HCT116 (cell line): Measurements from ENCODE around the gene CXCR5. TPM values are rescaled to one million over a fixed set of nuclear protein-coding genes. Genes with fewer than 3 reads are reported as not detected.
"Not testable (repeated sequence)": the region's sequence is repeated elsewhere in the genome, so short reads cannot be mapped to it uniquely, and the experiment has no call there.

ENCODE experiments used
- ATAC-seq: fragments of 200-7000 bp; cut with Tn5 transposase; 2 replicates; pipeline ENCODE4 v1.9.1; 2020; ENCODE audit warnings: mild to moderate bottlenecking, moderate library complexity
- BruUV-seq: library from RNA; stranded (reverse); fragments of 400-500 nt; replicated peaks from 2 replicates; lab custom pipeline; 2021; lab: Mats Ljungman, UMichigan
- CTCF ChIA-PET: fragments of 300-600 bp; sonication (Branson Sonifier 250); formaldehyde crosslinking; loops from one replicate; lab custom pipeline; 2021; ENCODE audit warnings: antibody characterized with exemption; lab: Charles Lee
- POLR2A ChIA-PET: fragments of 300-600, 350-600 bp; sonication (Branson Sonifier 250); formaldehyde crosslinking; loops from one replicate; lab custom pipeline; 2021; ENCODE audit warnings: antibody characterized with exemption; lab: Charles Lee
- RAD21 ChIA-PET, 2 experiments: fragments of 300-600 bp; sonication (Branson Sonifier 250); formaldehyde crosslinking; loops; one replicate each; lab custom pipeline; 2023; ENCODE audit warnings: low total read pairs in 2 of 2; ENCODE audit not compliant: uncharacterized antibody in 2 of 2, unreplicated experiment in 2 of 2, low non-redundant PET in 1 of 2; lab: Charles Lee
- DNase-seq: peaks from one replicate; pipeline ENCODE4 v3.0.0-alpha.2; 2010; ENCODE audit warnings: low read depth, low spot score
- H2AFZ ChIP-seq: fragments of 200-600 bp; shearing (Covaris generic), sonication (generic); 2 replicates; pipeline ENCODE4 v1.6.1; 2017; ENCODE audit warnings: low read depth, mixed run types, mixed read lengths, antibody characterized with exemption, low read length; ENCODE audit not compliant: poor library complexity, severe bottlenecking
- H3K27ac ChIP-seq: 2 replicates; pipeline ENCODE4 v1.5.1; 2012; ENCODE audit warnings: low read depth, low read length
- H3K27me3 ChIP-seq: fragments of 200-600 bp; sonication (generic); 2 replicates; pipeline ENCODE4 v1.6.1; 2016; ENCODE audit warnings: mixed run types, low read length, mixed read lengths; ENCODE audit not compliant: insufficient read depth
- H3K36me3 ChIP-seq, 2 experiments: fragments of 200-500 bp in 1 of 2; fragments of 200-600 bp in 1 of 2; sonication (Bioruptor generic) in 1 of 2; sonication (generic) in 1 of 2; 2 replicates each; pipeline versions ENCODE4 v1.5.1 to v1.6.1; 2014 to 2016; ENCODE audit warnings: low read length in 2 of 2, inconsistent platforms in 1 of 2, mixed read lengths in 1 of 2, mixed run types in 1 of 2; ENCODE audit not compliant: insufficient read depth in 2 of 2, control insufficient read depth in 1 of 2
- H3K4me1 ChIP-seq, 2 experiments: fragments of 200-600 bp in 1 of 2; sonication (generic) in 1 of 2; 2 replicates each; pipeline versions ENCODE4 v1.5.1 to v1.6.1; 2012 to 2017; ENCODE audit warnings: low read length in 2 of 2, inconsistent platforms in 1 of 2, mild to moderate bottlenecking in 1 of 2, mixed read lengths in 1 of 2, mixed run types in 1 of 2, moderate library complexity in 1 of 2; ENCODE audit not compliant: insufficient read depth in 2 of 2, control insufficient read depth in 1 of 2
- H3K4me2 ChIP-seq: fragments of 200-600 bp; sonication (generic); 2 replicates; pipeline ENCODE4 v1.6.1; 2017; ENCODE audit warnings: mixed run types, low read length, mixed read lengths
- H3K4me3 ChIP-seq, 2 experiments: fragments of 200-600 bp in 1 of 2; sonication (generic) in 1 of 2; replicated peaks in 1 of 2; 2 replicates each; pipeline ENCODE4 v1.5.1; 2011 to 2016; ENCODE audit warnings: low read length in 2 of 2, control low read depth in 1 of 2, low read depth in 1 of 2, mild to moderate bottlenecking in 1 of 2, mixed read lengths in 1 of 2, mixed run types in 1 of 2
- H3K79me2 ChIP-seq: fragments of 200-600 bp; sonication (generic); 2 replicates; pipeline ENCODE4 v1.6.1; 2017; ENCODE audit warnings: mild to moderate bottlenecking, mixed run types, low read length, moderate library complexity, mixed read lengths; ENCODE audit not compliant: insufficient read depth
- H3K9ac ChIP-seq: fragments of 200-600 bp; sonication (generic); 2 replicates; pipeline ENCODE4 v1.6.1; 2016; ENCODE audit warnings: low read length, mixed read lengths
- H3K9me2 ChIP-seq: fragments of 200-600 bp; sonication (generic), shearing (Covaris generic); 2 replicates; pipeline ENCODE4 v1.6.1; 2017; ENCODE audit warnings: mixed run types, mild to moderate bottlenecking, moderate library complexity; ENCODE audit not compliant: insufficient read depth
- H3K9me3 ChIP-seq, 2 experiments: fragments of 200-500 bp in 1 of 2; fragments of 200-600 bp in 1 of 2; sonication (Bioruptor generic) in 1 of 2; sonication (generic) in 1 of 2; 2 replicates each; pipeline ENCODE4 v1.6.1; 2014 to 2017; ENCODE audit warnings: low read length in 2 of 2, mixed read lengths in 2 of 2, inconsistent platforms in 1 of 2, low read depth in 1 of 2, mild to moderate bottlenecking in 1 of 2, mixed run types in 1 of 2, moderate library complexity in 1 of 2; ENCODE audit not compliant: control insufficient read depth in 1 of 2, insufficient read depth in 1 of 2
- H4K20me1 ChIP-seq: fragments of 200-600 bp; sonication (generic), shearing (Covaris generic); 2 replicates; pipeline ENCODE4 v1.6.1; 2017; ENCODE audit warnings: mixed run types, mild to moderate bottlenecking, moderate library complexity; ENCODE audit not compliant: insufficient read depth
- EGR1 ChIP-seq: IDR thresholded peaks from 2 replicates; pipeline ENCODE4 v1.6.1; 2012; ENCODE audit warnings: low read depth
- EZH2 ChIP-seq: fragments of 200-600 bp; sonication (generic); IDR thresholded peaks from 2 replicates; pipeline ENCODE4 v1.6.1; 2017; ENCODE audit warnings: antibody characterized with exemption, mixed run types
- FOSL1 ChIP-seq: IDR thresholded peaks from 2 replicates; pipeline ENCODE4 v1.6.1; 2012; ENCODE audit warnings: low read depth
- JUND ChIP-seq: IDR thresholded peaks from 2 replicates; pipeline ENCODE4 v1.6.1; 2012
- REST ChIP-seq: IDR thresholded peaks from 2 replicates; pipeline ENCODE4 v1.6.1; 2012; ENCODE audit warnings: low read depth
- SP1 ChIP-seq: IDR thresholded peaks from 2 replicates; pipeline ENCODE4 v1.6.1; 2012; ENCODE audit warnings: low read depth
- SRF ChIP-seq: IDR thresholded peaks from 2 replicates; pipeline ENCODE4 v1.6.1; 2012; ENCODE audit warnings: low read depth
- TCF7L2 ChIP-seq: IDR thresholded peaks from 2 replicates; pipeline ENCODE4 v1.7.0; 2011; ENCODE audit warnings: borderline replicate concordance, inconsistent platforms; ENCODE audit not compliant: insufficient read depth, insufficient read length; ENCODE audit errors: extremely low read depth
- YY1 ChIP-seq: IDR thresholded peaks from 2 replicates; pipeline ENCODE4 v1.6.1; 2011; ENCODE audit warnings: low read length, low read depth, moderate library complexity, mild to moderate bottlenecking; ENCODE audit not compliant: insufficient replicate concordance; ENCODE audit errors: extremely low read depth
- intact Hi-C: fragments of 100-400 bp; cut with micrococcal nuclease; formaldehyde crosslinking; loops from 2 replicates; pipeline ENCODE4 v1.10.0; 2022
- total RNA-seq: library from RNA; stranded (reverse); gene quantifications from one replicate; pipeline ENCODE4 v1.2.1, GENCODE V29; 2021; ENCODE audit not compliant: unreplicated experiment
- TF ChIP-seq, protein P1 (sequence below): IDR thresholded peaks from 2 replicates; pipeline ENCODE4 v1.6.1; 2011; ENCODE audit warnings: mild to moderate bottlenecking, low read length, moderate library complexity; ENCODE audit not compliant: insufficient replicate concordance; ENCODE audit errors: extremely low read depth
- TF ChIP-seq, protein P2 (sequence below), 3 experiments: fragments of 200-600 bp in 1 of 3; sonication (generic) in 1 of 3; IDR thresholded peaks in 2 of 3; conservative IDR thresholded peaks in 1 of 3; 2 replicates each; pipeline ENCODE4 v1.5.1; 2012 to 2017; ENCODE audit warnings: low read depth in 2 of 3, low read length in 2 of 3, antibody characterized with exemption in 1 of 3, borderline replicate concordance in 1 of 3, control low read depth in 1 of 3, mild to moderate bottlenecking in 1 of 3, mixed read lengths in 1 of 3, mixed run types in 1 of 3, moderate library complexity in 1 of 3; ENCODE audit not compliant: insufficient read depth in 1 of 3

The CXCR5 gene
- total RNA-seq, 1 experiment from 2014 or later: not detected

DNA sequence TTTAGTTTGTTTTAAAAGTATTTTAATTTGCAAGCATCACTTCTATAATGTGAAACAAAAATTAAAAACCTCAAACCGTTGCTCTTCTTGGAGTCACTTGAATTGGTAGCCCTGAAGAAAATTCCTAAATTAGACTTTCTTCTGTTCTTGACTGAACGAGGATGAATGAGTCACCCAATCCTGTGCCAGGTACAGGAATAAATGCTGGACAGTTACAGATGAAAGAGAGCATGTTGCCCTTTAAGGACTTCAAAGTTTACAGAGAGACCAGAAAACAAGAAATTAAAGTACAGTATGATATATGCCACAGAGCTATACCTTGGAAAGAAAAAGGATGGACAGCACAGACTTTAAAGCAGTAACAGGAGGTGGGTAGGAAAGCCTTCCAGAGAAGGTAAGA, 41.3 kb upstream of the CXCR5 start:
- ChIA-PET CTCF (no interaction called here), POLR2A (no interaction called here), RAD21 (no interaction called here)
- Histone ChIP-seq H3K9me2 (no peaks in the 10 kb centered on the region), H3K4me1 (peaks cover 28 to 44% of the 10 kb centered on the region in 2 experiments), H3K4me2 (peak overlapping the region; percentile 65), H3K9ac (no peak overlapping the region), H3K9me3 (no peaks in the 10 kb centered on the region), H3K36me3 (no peaks in the 10 kb centered on the region), H3K79me2 (no peaks in the 10 kb centered on the region), H3K27ac (no peak overlapping the region), H2AFZ (peak overlapping the region; percentile 37)
- intact Hi-C loops: no loop called here
- BruUV-seq: no TSS peak
- ATAC-seq: peak; percentile 60
- DNase-seq: peak; percentile 27
- TF ChIP-seq, protein P1, sequence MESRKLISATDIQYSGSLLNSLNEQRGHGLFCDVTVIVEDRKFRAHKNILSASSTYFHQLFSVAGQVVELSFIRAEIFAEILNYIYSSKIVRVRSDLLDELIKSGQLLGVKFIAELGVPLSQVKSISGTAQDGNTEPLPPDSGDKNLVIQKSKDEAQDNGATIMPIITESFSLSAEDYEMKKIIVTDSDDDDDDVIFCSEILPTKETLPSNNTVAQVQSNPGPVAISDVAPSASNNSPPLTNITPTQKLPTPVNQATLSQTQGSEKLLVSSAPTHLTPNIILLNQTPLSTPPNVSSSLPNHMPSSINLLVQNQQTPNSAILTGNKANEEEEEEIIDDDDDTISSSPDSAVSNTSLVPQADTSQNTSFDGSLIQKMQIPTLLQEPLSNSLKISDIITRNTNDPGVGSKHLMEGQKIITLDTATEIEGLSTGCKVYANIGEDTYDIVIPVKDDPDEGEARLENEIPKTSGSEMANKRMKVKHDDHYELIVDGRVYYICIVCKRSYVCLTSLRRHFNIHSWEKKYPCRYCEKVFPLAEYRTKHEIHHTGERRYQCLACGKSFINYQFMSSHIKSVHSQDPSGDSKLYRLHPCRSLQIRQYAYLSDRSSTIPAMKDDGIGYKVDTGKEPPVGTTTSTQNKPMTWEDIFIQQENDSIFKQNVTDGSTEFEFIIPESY: no peak
- TF ChIP-seq REST (peak; percentile 42), EGR1 (no peak), SP1 (no peak), JUND (peak; percentile 52), EZH2 (no peak), YY1 (no peak), TCF7L2 (peak; percentile 67), SRF (no peak), FOSL1 (no peak; the same call in none of the 2 replicates)
- TF ChIP-seq, protein P2, sequence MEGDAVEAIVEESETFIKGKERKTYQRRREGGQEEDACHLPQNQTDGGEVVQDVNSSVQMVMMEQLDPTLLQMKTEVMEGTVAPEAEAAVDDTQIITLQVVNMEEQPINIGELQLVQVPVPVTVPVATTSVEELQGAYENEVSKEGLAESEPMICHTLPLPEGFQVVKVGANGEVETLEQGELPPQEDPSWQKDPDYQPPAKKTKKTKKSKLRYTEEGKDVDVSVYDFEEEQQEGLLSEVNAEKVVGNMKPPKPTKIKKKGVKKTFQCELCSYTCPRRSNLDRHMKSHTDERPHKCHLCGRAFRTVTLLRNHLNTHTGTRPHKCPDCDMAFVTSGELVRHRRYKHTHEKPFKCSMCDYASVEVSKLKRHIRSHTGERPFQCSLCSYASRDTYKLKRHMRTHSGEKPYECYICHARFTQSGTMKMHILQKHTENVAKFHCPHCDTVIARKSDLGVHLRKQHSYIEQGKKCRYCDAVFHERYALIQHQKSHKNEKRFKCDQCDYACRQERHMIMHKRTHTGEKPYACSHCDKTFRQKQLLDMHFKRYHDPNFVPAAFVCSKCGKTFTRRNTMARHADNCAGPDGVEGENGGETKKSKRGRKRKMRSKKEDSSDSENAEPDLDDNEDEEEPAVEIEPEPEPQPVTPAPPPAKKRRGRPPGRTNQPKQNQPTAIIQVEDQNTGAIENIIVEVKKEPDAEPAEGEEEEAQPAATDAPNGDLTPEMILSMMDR (IDR thresholded peaks at IDR 0.05 in 2 of 3, conservative IDR thresholded peaks at IDR 0.05 in 1 of 3; ENCODE audit: borderline replicate concordance in 1 of 3, insufficient read depth in 1 of 3, low read depth in 2 of 3, low read length in 2 of 3): no peak
- TF ChIP-seq, all 23 proteins: peak for 3
- Histone ChIP-seq H3K4me3 (no peak overlapping the region), H3K27me3 (no peaks in the 10 kb centered on the region), H4K20me1 (no peaks in the 10 kb centered on the region)

- H4K20me1 ChIP-seq, H3K9me2 ChIP-seq, H3K36me3 ChIP-seq, CTCF ChIA-PET, ATAC-seq, DNase-seq, H3K4me3 ChIP-seq, H3K9me3 ChIP-seq, POLR2A ChIA-PET, H3K27ac ChIP-seq, BruUV-seq, H3K9ac ChIP-seq, H3K79me2 ChIP-seq, intact Hi-C loops, RAD21 ChIA-PET, H3K27me3 ChIP-seq: not testable (repeated sequence)
- Histone ChIP-seq H3K4me2 (peak overlapping the region; percentile 65), H2AFZ (peak overlapping the region; percentile 37), H3K4me1 (peaks cover 28 to 44% of the 10 kb centered on the region in 2 experiments)
These were observed 40.8 kb upstream of the CXCR5 start for GRCh38 chr11:118842843-118843242.
